Activated T-cell treated with anti-CD3 and anti-CD28 coated beads, Interleukin-2, amount 50 U/mL, for 4 hours (primary cell): Measurements from ENCODE around the gene PROSER2. TPM values are rescaled to one million over a fixed set of nuclear protein-coding genes. Genes with fewer than 3 reads are reported as not detected.

Experiments
- ATAC-seq, 2 donors: fragments of 200-7000 bp; cut with Tn5 transposase; one replicate each; pipeline ENCODE4 v1.10.0; 2021
- DNase-seq: peaks from one replicate; pipeline ENCODE4 v3.0.0-alpha.2; 2020
- H3K27me3 Mint-ChIP-seq: one replicate; pipeline ENCODE4 v1.8.0; 2021; ENCODE audit warnings: low read depth, mixed read lengths
- H3K36me3 Mint-ChIP-seq: one replicate; pipeline ENCODE4 v1.8.0; 2022; ENCODE audit warnings: mixed read lengths; ENCODE audit not compliant: insufficient read depth
- H3K4me1 Mint-ChIP-seq: one replicate; pipeline ENCODE4 v1.8.0; 2021; ENCODE audit warnings: low read depth, mixed read lengths
- H3K4me3 Mint-ChIP-seq: one replicate; pipeline ENCODE4 v1.8.0; 2021; ENCODE audit warnings: mild to moderate bottlenecking, moderate library complexity, mixed read lengths
- H3K9me3 Mint-ChIP-seq: one replicate; pipeline ENCODE4 v1.8.0; 2021; ENCODE audit warnings: mixed read lengths
- total RNA-seq, 3 donors: library from RNA; stranded (reverse); gene quantifications; one replicate each; pipeline ENCODE4 v1.2.1, GENCODE V29; 2021

PROSER2 gene
- total RNA-seq, 3 donors from 2014 or later: 0.76 to 3.5 (median 1.9) TPM

- Mint-ChIP-seq H3K9me3 (no peaks in the 10 kb centered on the region), H3K4me1 (no peaks in the 10 kb centered on the region), H3K27me3 (peaks cover 7% of the 10 kb centered on the region), H3K4me3 (no peak overlapping the region), H3K36me3 (no peaks in the 10 kb centered on the region)
- ATAC-seq (no peak), DNase-seq (no peak)
These were observed 77.8 kb downstream of the PROSER2 start for GRCh38 chr10:11901036-11901301.

- Mint-ChIP-seq H3K4me3 (no peak overlapping the region), H3K9me3 (no peaks in the 10 kb centered on the region), H3K27me3 (peaks cover 7% of the 10 kb centered on the region), H3K4me1 (no peaks in the 10 kb centered on the region), H3K36me3 (no peaks in the 10 kb centered on the region)
- DNase-seq (no peak), ATAC-seq (no peak)
These were observed 78.3 kb downstream of the PROSER2 start for GRCh38 chr10:11901454-11901832.

- Mint-ChIP-seq H3K4me3 (no peak overlapping the region), H3K9me3 (no peaks in the 10 kb centered on the region), H3K36me3 (no peaks in the 10 kb centered on the region), H3K4me1 (no peaks in the 10 kb centered on the region), H3K27me3 (peaks cover 7% of the 10 kb centered on the region)
- ATAC-seq: no peak
- DNase-seq: no peak
These were observed 78.8 kb downstream of the PROSER2 start for GRCh38 chr10:11901833-11902475.

GRCh38 chr10:11902646-11903045 is 79.5 kb downstream of the PROSER2 start:
- H3K27me3 Mint-ChIP-seq: peaks cover 7% of the 10 kb centered on the region
- no peak for DNase-seq
- no peaks in the 10 kb centered on the region for H3K36me3 Mint-ChIP-seq
- H3K4me3 Mint-ChIP-seq: no peak overlapping the region
- no peaks in the 10 kb centered on the region for H3K4me1 Mint-ChIP-seq
- H3K9me3 Mint-ChIP-seq: no peaks in the 10 kb centered on the region
- no peak for ATAC-seq

- no peaks in the 10 kb centered on the region for H3K36me3 Mint-ChIP-seq
- DNase-seq (no peak), ATAC-seq (no peak)
- no peaks in the 10 kb centered on the region for H3K4me1 Mint-ChIP-seq
- no peak overlapping the region for H3K4me3 Mint-ChIP-seq
- no peaks in the 10 kb centered on the region for H3K9me3 Mint-ChIP-seq
- H3K27me3 Mint-ChIP-seq: peaks cover 8% of the 10 kb centered on the region
These were observed 83.6 kb downstream of the PROSER2 start for GRCh38 chr10:11906714-11907113.

GRCh38 chr10:11907914-11908313 is 84.8 kb downstream of the PROSER2 start:
- Mint-ChIP-seq H3K27me3 (peaks cover 2% of the 10 kb centered on the region), H3K4me1 (no peaks in the 10 kb centered on the region), H3K9me3 (no peaks in the 10 kb centered on the region), H3K4me3 (no peak overlapping the region), H3K36me3 (no peaks in the 10 kb centered on the region)
- DNase-seq (no peak), ATAC-seq (no peak)

GRCh38 chr10:11908536-11908935 is 85.4 kb downstream of the PROSER2 start:
- Mint-ChIP-seq H3K9me3 (no peaks in the 10 kb centered on the region), H3K4me3 (no peak overlapping the region), H3K4me1 (no peaks in the 10 kb centered on the region), H3K27me3 (peaks cover 2% of the 10 kb centered on the region), H3K36me3 (no peaks in the 10 kb centered on the region)
- no peak for DNase-seq
- ATAC-seq: no peak

- Mint-ChIP-seq H3K4me1 (no peaks in the 10 kb centered on the region), H3K27me3 (peaks cover 2% of the 10 kb centered on the region), H3K4me3 (no peak overlapping the region), H3K36me3 (no peaks in the 10 kb centered on the region), H3K9me3 (no peaks in the 10 kb centered on the region)
- no peak for ATAC-seq
- DNase-seq: no peak
These were observed 85.8 kb downstream of the PROSER2 start for GRCh38 chr10:11908991-11909390.

- H3K36me3 Mint-ChIP-seq: no peaks in the 10 kb centered on the region
- DNase-seq: no peak
- H3K4me3 Mint-ChIP-seq: no peak overlapping the region
- no peaks in the 10 kb centered on the region for H3K9me3 Mint-ChIP-seq
- peaks cover 2% of the 10 kb centered on the region for H3K27me3 Mint-ChIP-seq
- no peaks in the 10 kb centered on the region for H3K4me1 Mint-ChIP-seq
- ATAC-seq: no peak
These were observed 86.5 kb downstream of the PROSER2 start for GRCh38 chr10:11909618-11910017.

- peaks cover 2% of the 10 kb centered on the region for H3K27me3 Mint-ChIP-seq
- H3K9me3 Mint-ChIP-seq: no peaks in the 10 kb centered on the region
- no peaks in the 10 kb centered on the region for H3K4me1 Mint-ChIP-seq
- ATAC-seq: no peak
- no peak overlapping the region for H3K4me3 Mint-ChIP-seq
- no peaks in the 10 kb centered on the region for H3K36me3 Mint-ChIP-seq
- DNase-seq: no peak
These were observed 86.9 kb downstream of the PROSER2 start for GRCh38 chr10:11910102-11910501.

GRCh38 chr10:11913079-11913641 is 90.0 kb downstream of the PROSER2 start:
- Mint-ChIP-seq H3K27me3 (peaks cover 2% of the 10 kb centered on the region), H3K4me3 (no peak overlapping the region), H3K4me1 (no peaks in the 10 kb centered on the region), H3K36me3 (no peaks in the 10 kb centered on the region), H3K9me3 (no peaks in the 10 kb centered on the region)
- ATAC-seq (no peak), DNase-seq (no peak)

GRCh38 chr10:11918384-11918783 is 95.2 kb downstream of the PROSER2 start:
- H3K9me3 Mint-ChIP-seq: no peaks in the 10 kb centered on the region
- no peak for DNase-seq
- no peak overlapping the region for H3K4me3 Mint-ChIP-seq
- no peaks in the 10 kb centered on the region for H3K27me3 Mint-ChIP-seq
- peaks cover 25% of the 10 kb centered on the region for H3K36me3 Mint-ChIP-seq
- no peaks in the 10 kb centered on the region for H3K4me1 Mint-ChIP-seq
- ATAC-seq: no peak

GRCh38 chr10:11919271-11919670 is 96.1 kb downstream of the PROSER2 start:
- Mint-ChIP-seq H3K27me3 (no peaks in the 10 kb centered on the region), H3K9me3 (no peaks in the 10 kb centered on the region), H3K4me3 (no peak overlapping the region), H3K36me3 (peaks cover 25% of the 10 kb centered on the region), H3K4me1 (no peaks in the 10 kb centered on the region)
- ATAC-seq (no peak), DNase-seq (no peak)
